Brain pericyte (primary cell): ENCODE data around the gene ZSCAN10.
"Not testable (repeated sequence)": the region's sequence is repeated elsewhere in the genome, so short reads cannot be mapped to it uniquely, and the experiment has no call there.

Experiments used
- DNase-seq: peaks from one replicate; pipeline ENCODE4 v3.0.0-alpha.2; 2012; ENCODE audit warnings: low read depth, low spot score

Gene ZSCAN10

DNA sequence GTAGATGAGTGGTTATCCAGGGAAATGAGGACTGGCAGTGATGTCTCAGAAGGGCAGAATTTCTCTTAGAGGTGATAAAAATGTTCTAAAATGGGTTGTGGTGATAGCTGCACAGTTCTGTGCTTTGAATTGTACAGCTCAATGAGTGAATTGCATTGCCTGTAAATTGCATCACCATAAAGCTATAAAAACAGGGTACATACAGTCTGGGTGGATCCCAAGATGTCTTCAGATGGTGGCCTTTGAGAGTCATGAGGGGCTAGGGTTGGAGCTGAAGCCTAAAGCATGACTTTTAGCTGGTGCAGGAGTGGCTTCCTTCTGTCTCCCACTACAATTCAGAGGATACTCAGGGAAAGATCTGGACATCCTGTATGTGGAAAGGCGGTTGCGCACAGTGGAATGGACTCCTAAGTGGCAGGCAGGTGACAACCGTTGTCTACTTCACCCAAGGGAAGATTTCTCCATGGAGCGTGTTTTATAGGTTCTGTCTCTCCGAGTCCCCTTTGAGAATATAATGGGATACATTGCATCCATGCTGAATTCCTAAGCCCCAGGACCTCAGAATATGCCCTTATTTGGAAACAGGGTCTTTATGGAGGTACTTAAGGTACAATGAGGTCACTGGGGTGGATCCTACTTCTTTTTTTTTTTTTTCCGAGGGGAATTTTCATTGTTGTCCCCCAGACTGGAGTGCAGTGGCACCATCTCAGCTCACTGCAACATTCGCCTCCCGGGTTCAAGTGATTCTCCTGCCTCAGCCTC is 35.3 kb downstream of the ZSCAN10 start:
- no peak for DNase-seq

DNA sequence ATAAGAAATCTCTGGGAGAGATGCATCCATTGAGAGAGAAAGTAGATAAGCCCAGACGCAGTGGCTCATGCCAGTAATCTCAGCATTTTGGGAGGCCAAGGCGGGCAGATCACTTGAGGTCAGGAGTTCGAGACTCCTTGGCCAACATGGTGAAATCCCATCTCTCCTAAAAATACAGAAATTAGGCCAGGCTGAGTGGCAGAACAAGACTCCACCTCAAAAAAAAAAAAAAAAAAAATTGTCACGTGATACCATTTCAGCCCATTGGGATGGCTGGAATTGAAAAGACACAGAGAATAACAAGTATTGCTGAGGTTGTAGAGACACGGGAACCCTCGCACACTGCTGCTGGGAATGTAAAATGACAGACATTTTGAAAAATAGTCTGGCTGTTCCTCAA is 36.5 kb downstream of the ZSCAN10 start:
- no peak for DNase-seq

DNA sequence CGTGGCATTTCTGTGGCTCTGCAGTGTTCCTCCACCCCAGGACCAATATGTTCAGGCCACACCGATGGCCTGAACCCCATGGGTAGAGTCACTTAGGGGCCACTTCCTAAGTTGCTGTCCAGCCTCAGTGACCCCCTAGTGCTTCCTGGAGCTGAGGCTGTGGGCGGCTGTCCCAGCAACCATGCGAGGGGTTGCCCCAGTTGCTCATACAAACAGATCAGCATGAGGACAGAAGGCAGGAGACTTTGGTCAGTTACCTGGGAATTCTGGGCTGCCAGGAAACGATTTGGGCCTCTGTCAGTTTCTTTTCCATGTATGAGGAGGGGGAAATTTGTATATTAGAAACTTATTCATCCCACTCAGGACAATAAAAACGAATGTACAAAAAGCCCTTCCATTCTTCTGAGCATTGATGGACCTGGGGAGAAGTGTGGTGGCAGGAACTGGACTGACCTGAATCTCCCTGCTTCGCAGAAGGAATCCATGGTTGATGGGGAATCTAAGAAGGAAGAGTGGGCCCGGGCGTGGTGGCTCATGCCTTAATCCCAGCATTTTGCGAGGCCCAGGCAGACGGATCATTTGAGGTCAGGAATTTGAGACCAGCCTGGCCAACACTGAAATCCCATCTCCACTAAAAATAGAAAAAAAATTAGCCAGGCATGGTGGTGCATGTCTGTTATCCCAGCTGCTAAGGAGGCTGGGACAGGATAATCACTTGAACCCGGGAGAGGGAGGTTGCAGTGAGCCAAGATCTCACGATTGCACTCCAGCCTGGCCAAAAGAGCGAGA is 38.6 kb downstream of the ZSCAN10 start:
- no peak for DNase-seq

DNA sequence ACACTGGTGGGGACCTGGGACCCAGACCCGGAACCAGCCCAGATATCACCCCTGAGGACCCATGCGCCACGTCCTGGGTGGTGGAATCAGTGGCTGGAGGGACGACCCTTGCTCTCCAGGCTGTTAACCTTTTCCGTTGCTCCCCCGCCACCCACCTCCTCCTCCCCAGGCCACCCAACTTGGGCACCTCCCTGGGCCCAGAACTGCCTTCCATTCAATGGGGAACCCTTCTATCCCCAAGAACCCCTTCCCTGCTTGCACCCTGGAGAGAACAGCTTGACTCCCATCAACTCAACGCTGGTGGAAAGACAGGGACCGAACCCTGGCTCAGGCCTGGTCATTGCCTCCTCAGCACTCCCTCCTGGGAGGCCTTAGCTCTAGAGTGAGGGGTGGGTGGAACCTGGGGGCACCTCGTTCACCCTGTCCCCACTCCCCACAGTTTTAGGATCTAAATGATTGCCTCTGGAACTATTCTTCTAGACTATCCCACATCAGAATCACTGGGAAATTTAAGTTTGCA is 39.3 kb downstream of the ZSCAN10 start:
- no peak for DNase-seq

DNA sequence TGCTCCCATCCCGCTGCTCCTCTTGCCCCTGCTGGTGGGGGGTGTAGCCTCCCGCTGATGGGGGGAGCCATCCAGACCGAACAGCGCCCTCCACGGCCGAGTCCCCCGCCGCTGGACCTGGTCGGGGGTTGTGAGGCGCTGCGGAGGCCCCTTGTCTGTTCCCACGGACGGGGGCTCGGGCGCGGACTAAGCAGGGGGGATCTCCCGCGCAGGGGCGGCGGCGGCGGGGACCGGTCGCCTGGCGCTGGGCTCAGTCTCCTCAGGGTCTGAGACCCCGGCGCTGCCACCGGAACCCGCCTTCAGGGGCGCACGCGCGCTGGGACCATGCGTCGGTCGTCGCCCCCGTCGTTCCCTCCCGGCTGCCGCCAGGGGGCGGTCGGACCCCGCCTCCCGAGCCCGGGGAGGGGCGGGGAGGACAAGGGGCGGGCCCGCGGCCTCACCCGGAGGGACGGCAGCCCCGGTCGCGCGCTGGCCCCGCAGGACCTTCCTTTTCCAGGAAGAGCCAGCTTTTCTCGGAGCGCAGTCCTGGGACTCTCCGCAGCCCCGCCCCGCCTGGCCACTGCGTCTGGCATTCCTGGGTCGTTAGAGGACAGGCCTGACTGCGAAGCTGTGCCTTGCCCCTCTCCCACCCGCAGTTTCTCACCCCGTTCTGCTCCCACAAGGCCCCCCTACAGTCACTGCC is 39.9 kb downstream of the ZSCAN10 start:
- peak; percentile 47 for DNase-seq

DNA sequence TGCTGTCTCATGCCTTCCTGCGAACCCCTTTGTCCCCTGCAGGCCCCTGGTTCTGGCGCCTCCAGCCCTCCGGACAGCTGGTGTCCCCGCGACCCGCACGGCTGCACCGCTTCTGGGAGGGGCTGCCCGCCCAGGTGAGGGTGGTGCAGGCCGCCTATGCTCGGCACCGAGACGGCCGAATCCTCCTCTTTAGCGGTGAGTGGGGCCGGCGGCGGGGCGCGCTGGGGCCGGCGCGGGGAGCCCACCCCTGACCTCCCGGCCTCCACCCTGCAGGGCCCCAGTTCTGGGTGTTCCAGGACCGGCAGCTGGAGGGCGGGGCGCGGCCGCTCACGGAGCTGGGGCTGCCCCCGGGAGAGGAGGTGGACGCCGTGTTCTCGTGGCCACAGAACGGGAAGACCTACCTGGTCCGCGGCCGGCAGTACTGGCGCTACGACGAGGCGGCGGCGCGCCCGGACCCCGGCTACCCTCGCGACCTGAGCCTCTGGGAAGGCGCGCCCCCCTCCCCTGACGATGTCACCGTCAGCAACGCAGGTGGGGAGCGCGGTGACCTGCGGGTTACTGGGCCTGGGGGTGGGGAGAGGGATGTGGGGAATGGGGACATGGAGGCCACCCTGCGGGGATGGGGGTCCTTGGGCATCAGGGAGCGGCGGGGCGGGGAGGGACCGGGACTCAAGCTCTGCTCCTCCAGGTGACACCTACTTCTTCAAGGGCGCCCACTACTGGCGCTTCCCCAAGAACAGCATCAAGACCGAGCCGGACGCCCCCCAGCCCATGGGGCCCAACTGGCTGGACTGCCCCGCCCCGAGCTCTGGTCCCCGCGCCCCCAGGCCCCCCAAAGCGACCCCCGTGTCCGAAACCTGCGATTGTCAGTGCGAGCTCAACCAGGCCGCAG is 40.7 kb downstream of the ZSCAN10 start:
- DNase-seq = no peak

DNA sequence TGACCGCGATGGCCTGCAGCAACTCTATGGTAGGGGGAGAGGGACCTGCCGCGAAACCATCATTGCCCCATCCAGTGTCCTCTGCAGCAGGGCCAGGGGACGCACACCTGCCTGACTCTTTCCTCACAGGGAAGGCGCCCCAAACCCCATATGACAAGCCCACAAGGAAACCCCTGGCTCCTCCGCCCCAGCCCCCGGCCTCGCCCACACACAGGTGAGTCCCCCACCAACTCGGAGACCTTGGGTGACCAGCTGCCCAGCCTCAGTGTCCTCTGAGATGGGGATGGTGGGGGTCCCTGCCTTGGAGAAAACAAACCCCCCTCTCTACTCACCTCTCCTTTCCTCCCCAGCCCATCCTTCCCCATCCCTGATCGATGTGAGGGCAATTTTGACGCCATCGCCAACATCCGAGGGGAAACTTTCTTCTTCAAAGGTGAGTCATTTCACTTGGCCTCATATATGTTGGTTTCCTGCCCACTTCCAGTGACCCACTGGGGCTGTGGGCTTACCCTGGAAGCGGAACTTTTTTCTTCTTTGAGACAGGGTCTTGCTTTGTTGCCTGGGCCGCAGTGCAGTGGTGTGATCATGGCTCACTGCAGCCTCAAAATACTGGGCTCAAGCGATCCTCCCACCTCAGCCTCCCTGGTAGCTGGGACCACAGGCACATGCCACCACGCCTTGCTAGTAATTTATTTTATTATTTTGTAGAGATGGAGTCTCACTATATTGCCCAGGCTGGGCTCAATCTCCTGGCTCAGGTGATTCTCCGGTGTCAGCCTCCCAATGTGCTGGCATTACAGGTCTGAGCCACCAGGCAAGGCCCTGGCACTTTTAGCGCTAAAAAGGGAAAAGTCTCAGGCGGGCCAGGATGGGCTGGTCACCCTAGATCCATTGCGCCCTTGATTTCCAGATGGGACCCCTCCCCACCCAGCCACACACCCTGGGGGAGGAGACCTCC is 41.6 kb downstream of the ZSCAN10 start:
- DNase-seq = no peak

DNA sequence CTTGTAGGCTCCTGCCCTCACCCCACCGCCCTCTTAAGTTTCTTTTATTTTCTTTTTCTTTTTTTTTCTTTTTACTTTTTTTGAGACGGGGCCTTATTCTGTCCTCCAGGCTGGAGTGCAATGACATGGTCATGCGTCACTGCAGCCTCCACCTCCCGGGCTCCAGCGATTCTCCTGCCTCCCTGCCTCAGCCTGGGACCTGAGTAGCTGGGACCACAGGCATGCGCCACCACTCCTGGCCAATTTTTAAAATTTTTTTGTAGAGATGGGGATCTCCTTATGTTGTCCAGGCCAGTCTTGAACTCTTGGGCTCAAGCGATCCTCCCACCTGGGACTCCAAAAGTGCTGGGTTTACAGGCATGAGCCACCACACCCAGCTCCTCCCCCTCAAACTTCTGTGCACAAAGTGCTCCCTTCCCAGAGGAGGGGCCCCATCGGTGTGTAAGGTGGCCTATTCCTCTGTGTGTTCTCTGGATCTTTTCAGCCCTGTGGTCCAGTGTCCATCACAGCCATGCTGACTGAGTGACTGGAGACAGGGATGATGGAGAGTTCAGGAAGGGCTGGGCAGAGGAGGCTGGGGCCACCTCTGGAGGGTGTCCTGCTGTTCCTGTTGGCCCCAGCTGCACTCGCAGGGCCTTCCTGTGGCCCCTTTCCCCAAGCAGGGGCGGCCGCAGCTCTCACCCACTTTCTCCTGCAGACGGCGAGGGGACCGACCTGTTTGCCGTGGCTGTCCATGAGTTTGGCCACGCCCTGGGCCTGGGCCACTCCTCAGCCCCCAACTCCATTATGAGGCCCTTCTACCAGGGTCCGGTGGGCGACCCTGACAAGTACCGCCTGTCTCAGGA is 42.5 kb downstream of the ZSCAN10 start:
- no peak for DNase-seq

DNA sequence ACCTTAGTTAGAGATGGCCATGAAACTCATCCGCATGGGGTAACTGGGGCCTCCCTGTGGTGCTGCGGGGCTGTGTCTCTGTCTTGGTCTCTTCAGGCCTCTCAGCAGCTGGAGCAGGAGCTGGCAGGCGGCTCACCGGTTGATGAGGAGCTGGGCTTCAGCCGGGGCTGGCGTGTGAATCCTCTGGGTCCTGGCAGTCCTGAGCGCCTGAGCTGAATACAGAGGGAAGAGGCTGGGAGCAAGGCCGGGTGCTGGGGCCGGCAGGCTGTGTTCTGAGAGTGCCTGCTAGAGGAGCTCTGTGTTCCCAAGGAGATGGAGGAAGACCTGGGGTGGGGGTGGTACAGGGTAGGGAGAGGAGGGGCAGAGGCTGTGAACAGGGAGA is 43.4 kb downstream of the ZSCAN10 start:
- DNase-seq = not testable (repeated sequence)

DNA sequence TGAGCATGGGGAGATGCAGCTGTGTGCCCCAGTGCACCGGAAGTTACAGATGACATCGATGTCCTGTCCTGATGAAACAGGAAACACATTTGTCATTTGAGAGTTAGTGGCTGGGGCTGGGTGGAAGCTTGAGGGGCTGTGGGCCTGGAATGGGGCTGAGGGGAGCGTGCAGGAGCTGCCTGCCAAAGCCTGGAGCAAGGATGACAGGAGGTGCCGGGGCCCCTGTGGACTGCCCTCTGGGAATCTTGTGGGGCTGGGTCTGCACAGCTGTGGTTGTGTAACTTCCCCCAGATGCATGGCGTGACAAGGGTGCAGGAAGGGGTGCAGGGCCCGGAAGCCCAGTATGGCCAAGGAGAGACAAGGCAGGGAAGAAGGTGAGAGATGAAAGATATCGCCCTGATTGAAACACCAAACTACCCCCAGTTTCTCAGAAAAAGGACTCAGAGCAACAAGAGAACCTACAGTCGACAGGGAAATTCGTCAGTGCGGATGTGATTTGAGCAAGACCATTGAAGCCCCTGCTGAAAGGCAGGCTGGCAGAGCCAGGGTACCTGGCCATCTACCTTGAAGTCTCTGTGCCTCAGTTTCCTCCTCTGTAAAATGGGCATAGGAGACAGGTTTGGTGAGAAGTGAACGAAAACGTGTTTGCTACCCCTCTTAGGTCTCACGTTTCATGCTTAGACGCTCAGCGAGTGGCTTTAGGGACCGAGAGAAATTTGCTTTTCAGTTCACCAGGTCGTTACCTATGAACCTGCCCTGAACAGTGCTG is 43.9 kb downstream of the ZSCAN10 start:
- no peak for DNase-seq

DNA sequence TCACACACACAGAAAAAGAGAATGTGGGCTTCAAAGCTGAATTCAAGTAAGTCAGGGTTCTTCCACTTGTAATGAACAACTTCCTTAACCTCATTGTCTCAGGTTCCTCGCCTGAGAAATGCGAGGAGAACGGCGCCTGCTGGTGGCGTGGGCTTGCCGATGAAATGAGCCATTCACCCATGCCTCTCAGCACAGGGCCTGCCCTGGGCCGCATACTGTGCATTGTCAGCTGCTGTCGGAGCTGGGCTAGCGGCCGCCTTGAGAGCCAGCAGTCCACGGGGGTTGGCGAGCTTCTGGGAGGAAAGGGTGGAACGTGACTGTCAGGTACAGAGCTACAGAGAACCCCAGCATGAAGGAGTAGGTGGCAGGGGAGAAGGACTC is 45.8 kb downstream of the ZSCAN10 start:
- not testable (repeated sequence) for DNase-seq

DNA sequence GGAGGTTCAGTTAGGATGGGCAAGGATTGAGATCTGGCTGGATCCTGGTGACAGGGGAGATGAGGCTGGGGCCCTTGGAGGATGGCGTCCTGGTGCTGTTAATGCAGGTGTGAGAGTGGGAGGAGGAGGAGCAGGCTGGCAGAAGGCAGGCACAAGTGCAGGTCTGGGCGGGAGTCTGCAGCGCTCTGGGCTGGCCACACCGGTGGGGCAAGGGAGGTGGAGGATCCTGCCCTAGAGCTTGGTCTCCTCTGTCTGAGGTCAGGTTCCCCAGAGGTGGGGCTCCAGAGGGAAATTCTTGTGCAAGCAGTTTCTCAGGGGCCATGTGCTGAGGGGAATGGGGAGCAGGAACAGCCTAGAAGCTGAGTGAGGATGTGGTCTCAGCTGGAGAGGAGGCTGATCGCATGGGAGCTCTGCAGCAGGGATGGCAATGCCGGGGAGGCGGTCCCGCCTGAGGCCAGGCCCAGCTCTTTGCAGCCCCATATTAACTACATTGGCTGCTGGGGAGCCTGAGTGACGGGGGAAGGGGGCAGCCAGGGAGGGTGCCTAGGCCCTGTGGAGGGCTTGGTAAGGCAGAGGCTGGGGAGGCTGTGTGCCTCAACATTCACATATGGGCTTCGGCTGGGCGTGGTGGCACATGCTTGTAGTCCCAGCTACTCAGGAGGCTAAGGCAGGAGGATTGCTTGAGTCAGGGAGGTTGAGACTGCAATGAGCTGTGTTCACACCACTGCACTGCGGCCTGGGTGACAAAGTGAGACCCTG is 46.3 kb downstream of the ZSCAN10 start:
- not testable (repeated sequence) for DNase-seq

DNA sequence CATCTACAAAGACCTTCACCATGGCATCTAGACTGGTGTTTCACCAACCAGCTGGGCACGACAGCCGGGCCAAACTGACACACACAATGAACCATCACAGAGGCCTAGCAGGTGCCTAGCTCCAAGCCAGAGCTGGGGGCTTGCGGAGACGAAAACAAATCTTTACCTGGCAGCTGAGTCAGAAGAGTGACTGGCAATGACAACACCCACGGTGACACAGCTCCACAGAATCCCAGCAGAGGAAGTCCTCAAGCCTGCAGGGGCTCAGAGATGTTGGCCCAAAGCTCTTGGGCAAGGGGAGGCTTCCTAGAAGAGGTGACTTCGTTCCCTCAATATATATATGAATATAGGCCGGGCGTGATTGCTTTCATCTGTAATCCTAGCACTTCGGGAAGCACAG is 47.6 kb downstream of the ZSCAN10 start:
- no peak for DNase-seq

DNA sequence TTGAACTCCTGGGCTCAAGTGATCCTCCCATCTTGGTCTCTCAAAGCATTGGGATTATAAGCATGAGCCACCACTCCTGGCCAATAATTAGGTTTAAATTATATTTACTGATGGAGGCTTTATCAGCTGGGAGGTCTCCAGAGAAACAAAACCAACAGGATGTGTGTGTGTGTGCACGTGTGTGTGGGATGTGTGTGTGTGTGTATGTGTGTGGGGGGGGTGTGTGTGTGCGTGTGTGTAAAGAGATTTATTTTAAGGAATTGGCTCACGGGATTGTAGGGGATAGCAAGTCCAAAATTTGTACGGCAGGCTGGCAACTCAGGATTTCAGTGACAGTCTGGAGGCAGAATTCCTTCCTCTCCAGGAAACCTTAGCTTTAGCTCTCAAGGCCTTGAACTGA is 48.1 kb downstream of the ZSCAN10 start:
- DNase-seq = no peak

DNA sequence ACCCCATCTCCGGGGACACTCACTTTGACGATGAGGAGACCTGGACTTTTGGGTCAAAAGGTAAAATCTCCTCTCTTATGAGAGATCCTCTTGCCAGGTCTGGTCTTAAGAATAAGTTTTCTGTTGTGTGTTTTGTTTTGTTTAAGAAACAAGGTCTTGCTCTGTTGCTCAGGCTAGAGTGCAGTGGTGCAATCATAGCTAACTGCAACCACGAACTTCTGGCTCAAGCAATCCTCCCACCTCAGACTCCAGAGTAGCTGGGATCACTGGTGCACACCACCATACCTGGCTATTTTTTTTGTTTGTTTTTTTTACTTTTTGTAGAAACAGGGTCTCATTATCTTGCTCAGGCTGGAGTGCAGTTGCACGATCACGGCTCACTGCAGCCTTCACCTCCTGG is 48.6 kb downstream of the ZSCAN10 start:
- DNase-seq = no peak

DNA sequence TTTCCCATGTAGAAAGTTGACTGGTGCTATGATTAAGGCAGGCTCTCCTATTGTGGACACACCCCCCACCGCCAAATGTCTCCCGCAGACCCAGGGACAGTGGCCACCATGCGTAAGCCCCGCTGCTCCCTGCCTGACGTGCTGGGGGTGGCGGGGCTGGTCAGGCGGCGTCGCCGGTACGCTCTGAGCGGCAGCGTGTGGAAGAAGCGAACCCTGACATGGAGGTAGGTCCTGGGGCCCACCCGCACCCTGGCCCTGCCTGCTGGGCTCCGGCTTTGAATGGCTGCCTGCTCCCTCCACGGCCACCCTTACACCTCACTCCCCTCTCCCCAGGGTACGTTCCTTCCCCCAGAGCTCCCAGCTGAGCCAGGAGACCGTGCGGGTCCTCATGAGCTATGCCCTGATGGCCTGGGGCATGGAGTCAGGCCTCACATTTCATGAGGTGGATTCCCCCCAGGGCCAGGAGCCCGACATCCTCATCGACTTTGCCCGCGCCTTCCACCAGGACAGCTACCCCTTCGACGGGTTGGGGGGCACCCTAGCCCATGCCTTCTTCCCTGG is 49.1 kb downstream of the ZSCAN10 start:
- DNase-seq = no peak

DNA sequence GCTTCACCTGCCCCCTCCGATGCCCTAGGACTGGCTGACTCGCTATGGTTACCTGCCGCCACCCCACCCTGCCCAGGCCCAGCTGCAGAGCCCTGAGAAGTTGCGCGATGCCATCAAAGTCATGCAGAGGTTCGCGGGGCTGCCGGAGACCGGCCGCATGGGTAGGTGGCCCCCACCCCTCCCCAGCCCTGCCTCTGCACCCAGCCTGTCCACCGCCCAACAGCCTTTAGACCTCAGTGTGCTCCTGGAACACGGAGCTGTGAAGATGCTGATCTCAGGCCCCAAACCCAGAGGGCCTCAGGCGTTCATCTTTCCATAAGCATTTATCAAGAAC is 51.7 kb downstream of the ZSCAN10 start:
- no peak for DNase-seq
